ENCODE data around the gene PDE8A. TPM values are rescaled to one million over a fixed set of nuclear protein-coding genes. Genes with fewer than 3 reads are reported as not detected.

PDE8A gene
- total RNA-seq, 1 donor from 2014 or later: 32.3 TPM

GRCh38 chr15:85016275-85016674, 34.6 kb downstream of the PDE8A start:
- Mint-ChIP-seq H3K27ac (peak overlapping the region; percentile 44), H3K36me3 (ENCODE audit: low read depth) (no peaks in the 10 kb centered on the region), H3K4me3 (no peak overlapping the region), H3K9me3 (no peaks in the 10 kb centered on the region), H3K4me1 (peaks cover 39% of the 10 kb centered on the region), H3K27me3 (no peaks in the 10 kb centered on the region)
- TF ChIP-seq CTCF (IDR thresholded peaks at IDR 0.05): no peak
- ATAC-seq (ENCODE audit: low read depth) (no peak), DNase-seq (no peak)
- intact Hi-C loops (cut with micrococcal nuclease): no loop called here
- CTCF ChIA-PET: interaction anchor here (1.0 kb wide), 1 partner anchor 13 kb away, joined by 3 read pairs; no protein-coding TSS in a partner anchor
- POLR2A ChIA-PET: no interaction called here

GRCh38 chr15:85019815-85020590, 38.3 kb downstream of the PDE8A start:
- Mint-ChIP-seq H3K4me1 (peaks cover 42% of the 10 kb centered on the region), H3K27me3 (no peaks in the 10 kb centered on the region), H3K36me3 (ENCODE audit: low read depth) (no peaks in the 10 kb centered on the region), H3K27ac (no peak overlapping the region), H3K4me3 (no peak overlapping the region), H3K9me3 (no peaks in the 10 kb centered on the region)
- no peak for ATAC-seq (ENCODE audit: low read depth)
- CTCF ChIA-PET: no interaction called here
- POLR2A ChIA-PET: no interaction called here
- TF ChIP-seq CTCF (IDR thresholded peaks at IDR 0.05): no peak
- intact Hi-C loops (cut with micrococcal nuclease): no loop called here
- DNase-seq: no peak

GRCh38 chr15:85021409-85021808, 39.8 kb downstream of the PDE8A start:
- H3K9me3 Mint-ChIP-seq: no peaks in the 10 kb centered on the region
- no peak for ATAC-seq (ENCODE audit: low read depth)
- no peaks in the 10 kb centered on the region for H3K36me3 Mint-ChIP-seq (ENCODE audit: low read depth)
- H3K27ac Mint-ChIP-seq: no peak overlapping the region
- H3K27me3 Mint-ChIP-seq: no peaks in the 10 kb centered on the region
- DNase-seq: no peak
- no peak for TF ChIP-seq CTCF (IDR thresholded peaks at IDR 0.05)
- CTCF ChIA-PET: interaction anchor here (0.6 kb wide), 1 partner anchor 39 kb away, joined by 3 read pairs; no protein-coding TSS in a partner anchor
- peaks cover 30% of the 10 kb centered on the region for H3K4me1 Mint-ChIP-seq
- POLR2A ChIA-PET: no interaction called here
- H3K4me3 Mint-ChIP-seq: no peak overlapping the region
- intact Hi-C loops (cut with micrococcal nuclease): no loop called here

GRCh38 chr15:85022860-85023403, 41.3 kb downstream of the PDE8A start:
- CTCF ChIA-PET: interaction anchor here (1.2 kb wide), 1 partner anchor 34 kb away, joined by 3 read pairs; no protein-coding TSS in a partner anchor
- Mint-ChIP-seq H3K27ac (no peak overlapping the region), H3K4me3 (no peak overlapping the region), H3K9me3 (no peaks in the 10 kb centered on the region), H3K4me1 (peaks cover 29% of the 10 kb centered on the region), H3K36me3 (ENCODE audit: low read depth) (no peaks in the 10 kb centered on the region), H3K27me3 (no peaks in the 10 kb centered on the region)
- POLR2A ChIA-PET: no interaction called here
- no peak for TF ChIP-seq CTCF (IDR thresholded peaks at IDR 0.05)
- no peak for ATAC-seq (ENCODE audit: low read depth)
- intact Hi-C loops (cut with micrococcal nuclease): no loop called here
- no peak for DNase-seq

GRCh38 chr15:85024003-85024402, 42.3 kb downstream of the PDE8A start:
- H3K27ac Mint-ChIP-seq: peak overlapping the region; percentile 30
- no peaks in the 10 kb centered on the region for H3K9me3 Mint-ChIP-seq
- DNase-seq (no peak), ATAC-seq (ENCODE audit: low read depth) (no peak)
- no peaks in the 10 kb centered on the region for H3K27me3 Mint-ChIP-seq
- intact Hi-C loops (cut with micrococcal nuclease): no loop called here
- POLR2A ChIA-PET: interaction anchor here (1.6 kb wide), 1 partner anchor 43 kb away, joined by 4 read pairs; no protein-coding TSS in a partner anchor
- CTCF ChIA-PET: no interaction called here
- TF ChIP-seq CTCF (IDR thresholded peaks at IDR 0.05): no peak
- H3K4me1 Mint-ChIP-seq: peaks cover 28% of the 10 kb centered on the region
- H3K4me3 Mint-ChIP-seq: no peak overlapping the region
- H3K36me3 Mint-ChIP-seq (ENCODE audit: low read depth): no peaks in the 10 kb centered on the region

Measured in activated B cell treated with CpG ODN at 0.5 μM for 24 hours (primary cell).